SU-DHL-6 (cell line): Measurements from ENCODE around the gene TIMP1.

ENCODE experiments used
- CTCF ChIP-seq: fragments of 200-600 bp; sonication (generic); IDR thresholded peaks from one replicate; pipeline ENCODE4 v1.5.1; 2017; ENCODE audit warnings: antibody characterized with exemption, mild to moderate bottlenecking, low read length, moderate library complexity; ENCODE audit not compliant: insufficient read depth, poor library complexity, severe bottlenecking
- EZH2phosphoT487 ChIP-seq: fragments of 200-600 bp; sonication (generic), shearing (Covaris generic); conservative IDR thresholded peaks from 2 replicates; pipeline ENCODE4 v1.6.1; 2018; ENCODE audit warnings: mild to moderate bottlenecking, antibody characterized with exemption, low read length, moderate library complexity, mixed read lengths

- no peak for TF ChIP-seq CTCF
- no peak for TF ChIP-seq EZH2phosphoT487
Observed at GRCh38 chrX:47539860-47540259, 42.4 kb upstream of the TIMP1 start.
